Lower leg skin (tissue), 3 donors: ENCODE data around the gene SEC24D.

Source experiments
- CTCF ChIP-seq, 3 donors: fragments of 450-650 bp; IDR thresholded peaks; one replicate each; pipeline ENCODE4 v1.5.1; 2016; ENCODE audit warnings: antibody characterized with exemption in 3 of 3, mild to moderate bottlenecking in 3 of 3, moderate library complexity in 2 of 3
- POLR2A ChIP-seq, 2 donors: fragments of 450-650 bp; IDR thresholded peaks; one replicate each; pipeline ENCODE4 v1.6.1; 2016 to 2017; ENCODE audit warnings: antibody characterized with exemption in 2 of 2, mild to moderate bottlenecking in 1 of 2, moderate library complexity in 1 of 2

DNA sequence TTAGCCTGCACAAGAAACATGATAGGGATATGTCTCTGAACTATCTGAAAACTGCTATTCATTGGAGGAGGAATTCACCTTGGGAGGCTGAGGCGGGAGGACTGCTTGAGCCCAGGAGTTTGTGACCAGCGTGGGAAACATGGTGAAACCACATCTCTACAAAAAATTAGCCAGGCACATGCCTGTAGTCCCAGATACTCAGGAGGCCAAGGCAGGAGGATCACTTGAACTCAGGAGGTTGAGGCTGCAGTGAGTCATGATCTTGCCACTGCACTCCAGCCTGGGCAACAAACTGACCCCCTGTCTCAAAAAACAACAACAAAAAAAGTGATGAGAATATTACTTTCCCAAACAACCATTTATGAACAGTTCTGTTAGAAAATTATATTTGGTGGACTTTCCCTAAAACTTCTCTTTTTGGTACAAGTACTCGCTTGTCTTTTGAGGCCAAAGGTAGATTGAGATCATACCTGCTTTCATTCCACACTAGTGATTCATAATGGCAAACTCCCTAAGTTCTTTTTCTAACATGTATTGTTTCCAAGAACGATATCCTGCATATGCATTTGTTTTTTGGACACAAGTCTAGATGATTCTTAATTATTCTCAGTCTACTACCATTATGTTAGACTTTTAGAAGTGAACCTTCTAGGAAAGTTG is 117.3 kb downstream of the SEC24D start:
- TF ChIP-seq POLR2A (IDR thresholded peaks at IDR 0.05) (no peak), CTCF (IDR thresholded peaks at IDR 0.05) (no peak)
